Parathyroid adenoma (tissue), 2 donors: ENCODE results near the gene MGAT4A.

Source experiments
- H2AFZ ChIP-seq: fragments of 300-600 bp; sonication (generic); one replicate; pipeline ENCODE4 v1.7.0; 2017; ENCODE audit warnings: antibody characterized with exemption, mild to moderate bottlenecking
- H3K27ac ChIP-seq: fragments of 300-600 bp; sonication (generic); one replicate; pipeline ENCODE4 v1.7.0; 2017
- H3K27me3 ChIP-seq: fragments of 300-600 bp; sonication (generic); one replicate; pipeline ENCODE4 v1.7.0; 2017; ENCODE audit warnings: low read length; ENCODE audit not compliant: control insufficient read depth, insufficient read depth
- H3K36me3 ChIP-seq: fragments of 300-600 bp; sonication (generic); one replicate; pipeline ENCODE4 v1.7.0; 2017; ENCODE audit warnings: low read length; ENCODE audit not compliant: control insufficient read depth, insufficient read depth
- H3K4me1 ChIP-seq: fragments of 300-600 bp; sonication (generic); one replicate; pipeline ENCODE4 v1.7.0; 2017; ENCODE audit warnings: control low read depth
- H3K4me2 ChIP-seq: fragments of 300-600 bp; sonication (generic); one replicate; pipeline ENCODE4 v1.7.0; 2017; ENCODE audit warnings: low read length
- H3K4me3 ChIP-seq: fragments of 300-600 bp; sonication (generic); one replicate; pipeline ENCODE4 v1.7.0; 2017; ENCODE audit warnings: low read depth, low read length
- H3K79me2 ChIP-seq: fragments of 300-600 bp; sonication (generic); one replicate; pipeline ENCODE4 v1.7.0; 2017; ENCODE audit warnings: control low read depth
- H3K9ac ChIP-seq: fragments of 300-600 bp; sonication (generic); one replicate; pipeline ENCODE4 v1.7.0; 2017; ENCODE audit warnings: mild to moderate bottlenecking
- H3K9me3 ChIP-seq: fragments of 300-600 bp; sonication (generic); one replicate; pipeline ENCODE4 v1.7.0; 2017; ENCODE audit warnings: low read length; ENCODE audit not compliant: control insufficient read depth
- CTCF ChIP-seq: fragments of 300-600 bp; sonication (generic); IDR thresholded peaks from one replicate; pipeline ENCODE4 v1.7.0; 2017; ENCODE audit warnings: antibody characterized with exemption, mild to moderate bottlenecking
- donor health status: primary hyperparathyroidism.

Gene MGAT4A

DNA sequence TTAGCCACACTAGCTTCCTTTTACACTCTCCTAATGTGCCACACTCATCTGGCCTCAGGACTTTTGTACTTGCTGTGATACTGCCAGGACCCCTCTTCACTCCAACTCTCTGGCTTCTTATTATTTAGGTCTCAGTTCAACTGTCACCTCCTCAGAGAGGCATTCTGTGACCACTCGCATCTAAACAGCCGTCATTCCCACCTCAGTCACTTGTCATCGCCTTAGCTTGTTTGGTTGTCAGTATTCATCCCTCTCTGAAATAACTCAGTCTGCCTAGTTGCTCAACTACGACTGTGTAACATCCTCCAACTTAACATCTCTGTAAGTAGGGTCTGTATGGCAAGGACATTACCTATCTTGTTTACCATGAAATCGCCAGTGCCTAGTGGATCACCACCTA is 27.2 kb downstream of the MGAT4A start:
- TF ChIP-seq CTCF: no peak
- H3K27ac ChIP-seq: no peak overlapping the region
- H3K27me3 ChIP-seq: no peaks in the 10 kb centered on the region
- peaks cover 21% of the 10 kb centered on the region for H3K4me1 ChIP-seq
- no peak overlapping the region for H2AFZ ChIP-seq
- H3K4me3 ChIP-seq: no peak overlapping the region
- peaks cover 44% of the 10 kb centered on the region for H3K79me2 ChIP-seq
- no peaks in the 10 kb centered on the region for H3K9me3 ChIP-seq
- H3K36me3 ChIP-seq: no peaks in the 10 kb centered on the region
- H3K9ac ChIP-seq: no peak overlapping the region
- H3K4me2 ChIP-seq: no peak overlapping the region

- Histone ChIP-seq H3K36me3 (no peaks in the 10 kb centered on the region), H3K27ac (peak overlapping the region; percentile 8), H3K79me2 (peaks cover 46% of the 10 kb centered on the region), H3K9me3 (no peaks in the 10 kb centered on the region), H3K4me2 (no peak overlapping the region), H3K4me3 (no peak overlapping the region), H3K4me1 (peaks cover 21% of the 10 kb centered on the region), H3K27me3 (no peaks in the 10 kb centered on the region), H2AFZ (no peak overlapping the region), H3K9ac (no peak overlapping the region)
- TF ChIP-seq CTCF: no peak
Measured at GRCh38 chr2:98702858-98703620, 27.9 kb downstream of the MGAT4A start.

GRCh38 chr2:98702127-98702802 is 28.7 kb downstream of the MGAT4A start:
- no peaks in the 10 kb centered on the region for H3K9me3 ChIP-seq
- H3K79me2 ChIP-seq: peaks cover 41% of the 10 kb centered on the region
- no peak for TF ChIP-seq CTCF
- no peak overlapping the region for H3K4me3 ChIP-seq
- H3K27me3 ChIP-seq: no peaks in the 10 kb centered on the region
- no peak overlapping the region for H3K4me2 ChIP-seq
- no peak overlapping the region for H3K9ac ChIP-seq
- peaks cover 21% of the 10 kb centered on the region for H3K4me1 ChIP-seq
- H3K36me3 ChIP-seq: no peaks in the 10 kb centered on the region
- no peak overlapping the region for H2AFZ ChIP-seq
- H3K27ac ChIP-seq: peak overlapping the region; percentile 8

GRCh38 chr2:98701230-98701629 is 29.7 kb downstream of the MGAT4A start:
- no peak for TF ChIP-seq CTCF
- Histone ChIP-seq H3K27me3 (no peaks in the 10 kb centered on the region), H3K4me1 (peaks cover 21% of the 10 kb centered on the region), H3K36me3 (no peaks in the 10 kb centered on the region), H2AFZ (no peak overlapping the region), H3K9me3 (no peaks in the 10 kb centered on the region), H3K79me2 (peaks cover 45% of the 10 kb centered on the region), H3K27ac (no peak overlapping the region), H3K4me2 (no peak overlapping the region), H3K9ac (no peak overlapping the region), H3K4me3 (no peak overlapping the region)
